NCI-H1092 (cell line): Measurements from ENCODE around the gene TBCD.

Source experiments
- DNase-seq: peaks from one replicate; lab custom pipeline; 2025; lab: John Stamatoyannopoulos, UW

Gene TBCD

GRCh38 chr17:82791532-82791931, 39.7 kb downstream of the TBCD start:
- no peak for DNase-seq

DNA sequence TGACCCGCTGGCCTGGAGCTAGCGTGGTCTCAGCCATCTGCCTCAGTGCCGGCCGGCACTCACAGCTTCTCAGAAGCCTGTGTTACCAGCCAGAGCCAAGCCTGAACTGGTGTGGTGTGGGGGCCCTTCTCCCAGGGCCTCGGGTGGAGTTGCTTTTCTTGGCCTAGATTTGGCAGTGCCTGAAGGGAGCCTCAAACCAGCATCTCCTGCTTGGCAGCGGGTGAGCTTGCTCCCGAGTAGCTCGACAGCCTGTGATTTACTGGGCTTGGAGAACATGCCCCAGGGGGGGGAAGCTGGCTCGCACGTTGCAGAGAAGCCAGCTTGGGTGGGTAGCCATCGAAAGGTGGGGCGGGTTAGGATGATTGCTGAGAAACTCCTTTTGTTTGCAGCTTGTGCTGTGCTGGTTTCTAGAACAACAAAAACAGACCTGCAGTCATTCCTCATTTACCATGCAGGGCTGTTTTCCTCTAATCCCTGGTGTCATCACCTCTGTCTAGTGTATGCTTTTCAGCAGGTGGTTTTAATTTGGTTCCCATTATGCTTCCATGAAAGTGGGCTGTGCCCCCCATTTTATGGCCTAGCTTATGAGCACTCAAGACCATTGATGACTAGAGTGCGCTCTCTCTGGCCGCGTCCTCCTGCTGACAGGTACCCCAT, 42.2 kb downstream of the TBCD start:
- DNase-seq: peak; percentile 48

- no peak for DNase-seq
Measured at GRCh38 chr17:82794781-82795482, 43.1 kb downstream of the TBCD start.

DNA sequence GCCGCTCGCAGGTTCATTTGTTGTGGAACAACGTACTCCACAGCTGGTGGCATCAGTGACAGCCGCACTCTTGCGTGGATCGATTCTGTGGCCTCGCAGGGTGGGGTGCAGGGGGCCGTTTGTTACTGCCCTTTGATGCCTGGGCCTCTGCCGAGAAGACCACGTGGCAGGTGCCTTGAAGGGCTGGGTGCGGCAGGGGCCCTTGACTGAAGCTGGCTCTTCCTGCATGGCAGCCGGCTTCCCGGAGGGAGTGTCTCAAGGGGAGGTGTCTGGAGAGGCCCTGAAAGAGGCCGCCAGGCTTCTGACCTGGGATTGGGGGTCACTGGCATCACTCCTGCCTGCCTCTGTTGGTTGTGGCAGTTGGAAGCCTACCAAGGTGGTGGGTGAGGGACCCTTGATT, 43.8 kb downstream of the TBCD start:
- DNase-seq: no peak

DNA sequence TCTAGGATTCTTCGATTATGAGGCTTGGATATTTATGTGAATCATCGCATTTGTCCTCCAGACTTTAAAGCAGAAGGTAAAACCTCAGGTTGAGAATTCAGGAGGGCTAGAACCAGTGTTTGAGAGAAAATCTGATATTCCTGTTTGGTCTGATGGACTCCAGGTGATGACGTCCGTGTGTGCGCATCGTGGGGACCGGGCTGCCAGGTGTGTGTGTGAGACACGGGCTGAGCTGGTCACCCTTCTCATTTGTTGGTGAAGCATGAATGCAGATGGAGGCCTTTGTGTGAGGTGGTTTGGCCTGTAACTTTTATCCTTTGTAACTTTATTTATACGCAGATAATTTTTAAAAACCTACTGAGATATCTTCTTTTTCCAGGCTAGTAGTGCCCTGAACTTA, 45.2 kb downstream of the TBCD start:
- DNase-seq: no peak

GRCh38 chr17:82798752-82799151, 46.9 kb downstream of the TBCD start:
- DNase-seq: no peak

DNA sequence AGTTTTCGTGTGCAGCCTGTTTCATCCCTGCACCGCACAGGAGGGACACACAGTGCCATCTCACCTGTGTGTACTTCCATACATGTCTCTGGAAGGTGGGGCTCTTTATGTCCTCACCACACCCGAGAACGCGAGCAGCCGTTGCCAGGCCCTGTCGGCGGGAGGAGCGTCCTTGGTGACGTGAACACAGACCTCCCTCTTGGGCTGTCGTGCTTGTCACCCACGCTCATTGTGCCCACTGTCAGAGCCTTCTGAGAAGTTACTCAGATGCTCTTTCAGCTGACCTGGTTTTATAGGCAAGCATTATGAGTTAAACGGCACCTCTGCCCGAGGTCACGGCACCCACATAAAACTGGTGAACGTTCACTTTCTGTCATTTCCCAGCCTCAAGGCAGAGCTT, 47.7 kb downstream of the TBCD start:
- no peak for DNase-seq

- DNase-seq: no peak
Measured at GRCh38 chr17:82800885-82801284, 49.0 kb downstream of the TBCD start.

- no peak for DNase-seq
Measured at GRCh38 chr17:82801377-82801970, 49.6 kb downstream of the TBCD start.

DNA sequence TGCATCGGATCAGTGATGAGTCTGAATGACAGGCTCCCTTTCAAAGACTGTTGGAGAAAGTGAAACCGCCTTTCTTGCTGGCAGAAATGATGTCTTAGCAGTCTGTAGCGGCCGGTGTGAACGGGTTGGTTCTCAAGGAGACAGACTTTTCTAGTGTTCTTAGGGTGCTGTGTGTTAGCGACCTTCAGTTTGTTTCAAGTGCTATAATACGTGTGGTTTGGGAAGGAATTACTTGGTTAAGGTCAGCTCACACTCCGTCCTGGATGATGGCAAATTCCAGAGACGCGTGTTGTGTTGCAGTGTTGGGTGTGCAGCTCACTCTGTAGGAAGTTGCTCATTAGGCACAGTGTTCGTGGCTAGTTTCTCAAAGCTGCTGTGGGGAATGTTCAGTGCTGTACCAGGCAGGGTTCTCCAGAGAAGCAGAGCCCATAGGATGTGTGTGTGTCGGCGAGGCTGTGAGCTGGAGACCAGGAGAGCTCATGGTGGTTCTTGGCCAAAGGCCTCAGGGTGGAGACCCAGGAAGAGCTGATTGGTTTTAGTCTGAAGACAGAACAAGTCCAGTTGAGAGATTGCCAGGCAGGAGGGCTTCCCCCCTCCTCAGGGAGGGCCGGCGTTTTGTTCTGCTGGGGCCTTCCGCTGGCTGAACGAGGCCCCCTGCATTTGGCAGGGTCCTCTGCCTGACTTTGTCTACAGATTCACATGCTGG, 50.4 kb downstream of the TBCD start:
- DNase-seq: no peak

GRCh38 chr17:82803185-82803584, 51.3 kb downstream of the TBCD start:
- DNase-seq: no peak

GRCh38 chr17:82803606-82804005, 51.7 kb downstream of the TBCD start:
- DNase-seq: no peak

DNA sequence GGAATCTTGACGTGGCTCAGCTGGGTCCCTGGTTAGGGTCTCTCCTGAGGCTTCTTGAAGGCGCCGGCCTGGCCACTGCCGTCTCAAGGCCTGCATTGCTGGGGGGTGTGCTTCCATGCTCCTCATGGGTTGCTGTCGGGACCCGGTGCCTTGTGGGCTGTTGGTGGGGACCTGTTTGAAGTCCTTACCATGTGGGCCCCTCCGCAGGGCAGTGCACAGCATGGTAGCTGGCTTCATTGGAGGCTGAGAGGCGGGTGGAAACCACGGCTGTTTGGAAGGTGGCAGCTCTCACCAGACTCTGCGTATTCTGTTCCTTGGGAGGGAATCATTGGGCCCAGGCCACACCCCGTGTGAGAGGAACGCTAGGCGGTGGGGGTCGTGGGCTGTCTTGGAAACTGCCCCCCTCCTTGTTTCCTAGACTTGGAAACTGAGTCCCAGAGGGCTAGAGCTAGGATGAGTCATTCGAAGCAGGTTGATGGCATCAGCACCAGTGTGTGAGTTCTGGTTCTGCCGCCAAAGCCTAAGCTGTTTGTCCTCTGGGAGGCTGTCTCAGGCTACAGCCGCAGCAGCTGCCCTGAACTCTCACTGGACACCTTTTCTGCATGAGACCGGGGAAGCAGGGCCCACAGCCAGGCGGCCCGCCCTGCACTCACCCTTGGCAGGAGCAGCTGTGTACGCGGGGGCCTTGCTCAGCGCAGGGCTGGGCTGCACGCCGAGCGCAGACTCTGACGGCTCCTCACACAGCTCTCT, 52.8 kb downstream of the TBCD start:
- peak; percentile 12 for DNase-seq

- DNase-seq: no peak
Measured at GRCh38 chr17:82805254-82805653, 53.4 kb downstream of the TBCD start.

GRCh38 chr17:82805823-82806222, 54.0 kb downstream of the TBCD start:
- no peak for DNase-seq

GRCh38 chr17:82806645-82807044, 54.8 kb downstream of the TBCD start:
- no peak for DNase-seq

- no peak for DNase-seq
Measured at GRCh38 chr17:82807101-82807500, 55.2 kb downstream of the TBCD start.

GRCh38 chr17:82807562-82807961, 55.7 kb downstream of the TBCD start:
- no peak for DNase-seq

GRCh38 chr17:82808006-82808405, 56.1 kb downstream of the TBCD start:
- DNase-seq: no peak

- DNase-seq: no peak
Measured at GRCh38 chr17:82808921-82809905, 57.3 kb downstream of the TBCD start.
